CD4-positive, alpha-beta T cell (primary cell): Measurements from ENCODE around the gene NMD3. TPM values are rescaled to one million over a fixed set of nuclear protein-coding genes. Genes with fewer than 3 reads are reported as not detected.

Experiments used
- ATAC-seq: fragments of 200-7000 bp; cut with Tn5 transposase; one replicate; pipeline ENCODE4 v1.10.0; 2022; ENCODE audit warnings: mild to moderate bottlenecking; ENCODE audit not compliant: poor library complexity
- CTCF ChIA-PET: fragments of 350-600 bp; sonication (Branson Sonifier 250); formaldehyde crosslinking; loops from one replicate; lab custom pipeline; 2021; ENCODE audit warnings: antibody characterized with exemption, inconsistent platforms; lab: Charles Lee
- POLR2A ChIA-PET: fragments of 350-600 bp; sonication (Branson Sonifier 250); formaldehyde crosslinking; loops from one replicate; lab custom pipeline; 2021; ENCODE audit warnings: antibody characterized with exemption, inconsistent platforms; lab: Charles Lee
- DNase-seq, 14 experiments: peaks; one replicate each; pipeline ENCODE4 v3.0.0-alpha.2; 2013 to 2020; ENCODE audit warnings: mixed read lengths in 2 of 14
- H3K27ac ChIP-seq, 2 donors: one replicate each; pipeline versions ENCODE4 v1.5.1 to v1.7.0; 2013; ENCODE audit warnings: low read length in 2 of 2, low read depth in 1 of 2, mild to moderate bottlenecking in 1 of 2
- H3K27me3 ChIP-seq, 2 experiments: 1 replicate in 1 of 2; 2 replicates in 1 of 2; pipeline versions ENCODE4 v1.6.1 to v1.7.0; 2013; ENCODE audit warnings: low read length in 2 of 2, control low read depth in 1 of 2, mild to moderate bottlenecking in 1 of 2, moderate library complexity in 1 of 2; ENCODE audit not compliant: insufficient read depth in 2 of 2, control insufficient read depth in 1 of 2
- H3K36me3 ChIP-seq: one replicate; pipeline ENCODE4 v1.6.1; 2013; ENCODE audit warnings: low read length, control low read depth; ENCODE audit not compliant: insufficient read depth
- H3K4me1 ChIP-seq: one replicate; pipeline ENCODE4 v1.6.1; 2013; ENCODE audit warnings: low read length, control low read depth; ENCODE audit not compliant: insufficient read depth
- H3K4me3 ChIP-seq: one replicate; pipeline ENCODE4 v1.5.1; 2013; ENCODE audit warnings: mild to moderate bottlenecking, low read length, moderate library complexity
- H3K9me3 ChIP-seq, 2 experiments: 1 replicate in 1 of 2; 2 replicates in 1 of 2; pipeline versions ENCODE4 v1.6.1 to v1.7.0; 2013; ENCODE audit warnings: low read length in 2 of 2, mild to moderate bottlenecking in 2 of 2, control low read depth in 1 of 2, moderate library complexity in 1 of 2; ENCODE audit not compliant: control insufficient read depth in 1 of 2, insufficient read depth in 1 of 2
- H3K27ac Mint-ChIP-seq: one replicate; pipeline ENCODE4 v1.8.0; 2020; ENCODE audit warnings: mixed read lengths
- H3K27me3 Mint-ChIP-seq: one replicate; pipeline ENCODE4 v1.8.0; 2021; ENCODE audit warnings: mixed read lengths
- H3K36me3 Mint-ChIP-seq: one replicate; pipeline ENCODE4 v1.8.0; 2021; ENCODE audit warnings: low read depth, mixed read lengths
- H3K4me1 Mint-ChIP-seq: one replicate; pipeline ENCODE4 v1.8.0; 2021; ENCODE audit warnings: low read depth, mixed read lengths
- H3K4me3 Mint-ChIP-seq: one replicate; pipeline ENCODE4 v1.8.0; 2020; ENCODE audit warnings: mild to moderate bottlenecking, mixed read lengths
- H3K9me3 Mint-ChIP-seq: one replicate; pipeline ENCODE4 v1.8.0; 2020; ENCODE audit warnings: mixed read lengths
- CTCF ChIP-seq: fragments of 200-600 bp; IDR thresholded peaks from one replicate; pipeline ENCODE4 v1.8.0; 2022; ENCODE audit warnings: antibody characterized with exemption, mild to moderate bottlenecking
- intact Hi-C, 2 experiments: fragments of 100-400 bp; cut with DNase I in 1 of 2; cut with micrococcal nuclease in 1 of 2; formaldehyde crosslinking; loops; one replicate each; pipeline versions ENCODE4 v1.15.1 to v1.9.0; 2023 to 2025; cut with DNase I, micrococcal nuclease
- total RNA-seq, 174 experiments: library from RNA in 2 of 174; stranded (reverse) in 2 of 174; gene quantifications; one replicate each; pipeline ENCODE4 v1.2.3 and lab custom pipeline; 2021 to 2026

NMD3 gene
- total RNA-seq, 2 experiments from 2014 or later: 58.4 to 60.1 TPM

GRCh38 chr3:161213644-161214043 is 7.5 kb upstream of the NMD3 start:
- Mint-ChIP-seq H3K4me1 (no peaks in the 10 kb centered on the region), H3K4me3 (no peak overlapping the region), H3K27me3 (peaks cover 13% of the 10 kb centered on the region), H3K9me3 (no peaks in the 10 kb centered on the region), H3K27ac (no peak overlapping the region), H3K36me3 (no peaks in the 10 kb centered on the region)
- Histone ChIP-seq H3K4me3 (no peak overlapping the region), H3K27me3 (peaks cover 3 to 6% of the 10 kb centered on the region in 2 experiments), H3K4me1 (no peaks in the 10 kb centered on the region), H3K36me3 (no peaks in the 10 kb centered on the region), H3K27ac (no peak overlapping the region), H3K9me3 (no peaks in the 10 kb centered on the region)
- no peak for TF ChIP-seq CTCF
- ChIA-PET CTCF (interaction anchor here (1.5 kb wide), 1 partner anchor 9 kb away, joined by 3 read pairs; no protein-coding TSS in a partner anchor), POLR2A (no interaction called here)
- DNase-seq (no peak), ATAC-seq (no peak)
- intact Hi-C loops: no loop called here

GRCh38 chr3:161215185-161215584 is 5.9 kb upstream of the NMD3 start:
- peaks cover 13% of the 10 kb centered on the region for H3K27me3 Mint-ChIP-seq
- no peaks in the 10 kb centered on the region for H3K9me3 Mint-ChIP-seq
- TF ChIP-seq CTCF: no peak
- H3K4me1 Mint-ChIP-seq: peaks cover 4% of the 10 kb centered on the region
- H3K36me3 Mint-ChIP-seq: no peaks in the 10 kb centered on the region
- Histone ChIP-seq H3K36me3 (no peaks in the 10 kb centered on the region), H3K27ac (no peak overlapping the region), H3K9me3 (no peaks in the 10 kb centered on the region), H3K4me1 (no peaks in the 10 kb centered on the region), H3K4me3 (no peak overlapping the region), H3K27me3 (peaks cover 3 to 6% of the 10 kb centered on the region in 2 experiments)
- intact Hi-C loops: no loop called here
- POLR2A ChIA-PET: no interaction called here
- CTCF ChIA-PET: no interaction called here
- H3K27ac Mint-ChIP-seq: no peak overlapping the region
- DNase-seq: no peak
- H3K4me3 Mint-ChIP-seq: no peak overlapping the region
- ATAC-seq: no peak

GRCh38 chr3:161217496-161217895 is 3.6 kb upstream of the NMD3 start:
- ChIA-PET CTCF (no interaction called here), POLR2A (no interaction called here)
- Histone ChIP-seq H3K36me3 (no peaks in the 10 kb centered on the region), H3K27me3 (peaks cover 3 to 6% of the 10 kb centered on the region in 2 experiments), H3K4me3 (no peak overlapping the region), H3K4me1 (peaks cover 10% of the 10 kb centered on the region), H3K27ac (no peak overlapping the region), H3K9me3 (no peaks in the 10 kb centered on the region)
- Mint-ChIP-seq H3K27ac (no peak overlapping the region), H3K27me3 (peaks cover 13% of the 10 kb centered on the region), H3K9me3 (no peaks in the 10 kb centered on the region), H3K36me3 (peaks cover 20% of the 10 kb centered on the region), H3K4me1 (peaks cover 22% of the 10 kb centered on the region), H3K4me3 (no peak overlapping the region)
- no peak for DNase-seq
- no peak for TF ChIP-seq CTCF
- ATAC-seq: no peak
- intact Hi-C loops: no loop called here
